ENCODE results near the gene TBL1X. TPM values are rescaled to one million over a fixed set of nuclear protein-coding genes. Genes with fewer than 3 reads are reported as not detected.

TBL1X gene
- total and polyA plus RNA-seq, 10 of the 15 experiments (the other 5 are each of a cell fraction or from before 2014, with no cell fraction given) = 4.4 to 26.3 (median 10.6) TPM

DNA sequence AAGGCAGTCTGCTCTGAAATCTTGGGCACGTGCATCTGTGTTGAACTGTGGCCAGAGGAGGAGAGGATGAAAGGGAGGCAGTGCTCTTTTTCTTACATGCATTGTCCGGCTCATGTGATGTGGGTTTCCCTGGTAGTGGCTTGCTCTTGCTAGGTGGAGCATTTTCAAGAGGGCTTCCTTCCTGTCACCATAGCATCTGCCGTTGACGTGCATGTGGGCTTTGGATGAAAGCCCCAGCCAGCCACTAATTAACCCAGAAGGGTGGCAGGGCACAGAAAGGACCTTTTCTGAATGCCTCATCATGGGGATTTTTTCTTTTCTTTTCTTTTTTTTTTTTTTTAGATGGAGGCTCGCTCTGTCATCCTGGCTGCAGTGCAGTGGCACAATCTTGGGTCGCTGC is 179.5 kb downstream of the TBL1X start (continued):
- peak; percentile 63 to 79 for TF ChIP-seq EP300 (IDR thresholded peaks at IDR 0.05; ENCODE audit: borderline replicate concordance in 1 of 2, control insufficient read depth in 1 of 2, low read depth in 2 of 2, low read length in 2 of 2)
- TF ChIP-seq BCL11A (IDR thresholded peaks at IDR 0.05; ENCODE audit: low read depth, low read length) = peak; percentile 94
- TF ChIP-seq CHD1 (IDR thresholded peaks at IDR 0.05; ENCODE audit: low read depth, low read length) = no peak
- no peak for TF ChIP-seq BACH1 (IDR thresholded peaks at IDR 0.05; ENCODE audit: borderline replicate concordance)

DNA sequence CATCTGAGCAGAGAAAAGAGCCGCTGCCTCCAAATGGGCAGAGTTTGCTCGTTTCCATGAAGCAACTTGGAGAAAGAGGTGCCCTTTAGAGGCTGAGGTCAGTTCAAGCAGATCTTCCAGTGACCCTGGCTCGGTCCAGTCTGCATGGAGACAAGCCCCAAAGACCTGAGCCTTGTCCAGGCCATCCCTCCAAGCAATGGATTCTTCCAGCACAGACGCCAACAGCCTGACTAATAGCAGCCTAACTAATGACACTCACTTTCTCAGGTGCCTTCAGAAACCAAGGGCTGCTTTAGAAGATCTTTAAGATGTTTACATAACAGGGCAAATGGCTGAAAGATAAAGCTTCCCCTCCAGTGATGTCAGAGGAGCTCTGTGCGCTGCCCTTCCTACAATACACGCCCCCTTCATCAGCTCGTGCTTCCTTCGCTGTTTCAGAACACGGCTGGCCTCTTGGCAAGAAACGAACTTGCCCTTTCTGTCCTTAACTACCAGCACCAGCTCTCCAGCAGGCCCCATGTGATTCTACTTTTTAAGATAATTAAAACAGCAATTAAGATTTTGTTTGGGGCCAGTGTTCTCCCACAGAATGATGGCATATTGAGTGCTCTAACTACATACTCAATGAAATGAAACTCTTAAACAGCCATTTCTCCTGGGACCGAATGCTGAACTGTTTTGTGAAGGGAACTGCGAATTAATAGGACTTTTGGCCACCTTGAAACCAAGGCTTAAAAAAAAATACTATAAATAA is 181.8 kb downstream of the TBL1X start:
- peak; percentile 73 for TF ChIP-seq MEF2B (IDR thresholded peaks at IDR 0.05; ENCODE audit: partially characterized antibody, poor library complexity, severe bottlenecking)
- 0 out of 2 replicates have a peak, but pooled peaks have one; percentile 12 for TF ChIP-seq ATF7 (IDR thresholded peaks at IDR 0.05; ENCODE audit: low read depth)
- TF ChIP-seq, protein P1, sequence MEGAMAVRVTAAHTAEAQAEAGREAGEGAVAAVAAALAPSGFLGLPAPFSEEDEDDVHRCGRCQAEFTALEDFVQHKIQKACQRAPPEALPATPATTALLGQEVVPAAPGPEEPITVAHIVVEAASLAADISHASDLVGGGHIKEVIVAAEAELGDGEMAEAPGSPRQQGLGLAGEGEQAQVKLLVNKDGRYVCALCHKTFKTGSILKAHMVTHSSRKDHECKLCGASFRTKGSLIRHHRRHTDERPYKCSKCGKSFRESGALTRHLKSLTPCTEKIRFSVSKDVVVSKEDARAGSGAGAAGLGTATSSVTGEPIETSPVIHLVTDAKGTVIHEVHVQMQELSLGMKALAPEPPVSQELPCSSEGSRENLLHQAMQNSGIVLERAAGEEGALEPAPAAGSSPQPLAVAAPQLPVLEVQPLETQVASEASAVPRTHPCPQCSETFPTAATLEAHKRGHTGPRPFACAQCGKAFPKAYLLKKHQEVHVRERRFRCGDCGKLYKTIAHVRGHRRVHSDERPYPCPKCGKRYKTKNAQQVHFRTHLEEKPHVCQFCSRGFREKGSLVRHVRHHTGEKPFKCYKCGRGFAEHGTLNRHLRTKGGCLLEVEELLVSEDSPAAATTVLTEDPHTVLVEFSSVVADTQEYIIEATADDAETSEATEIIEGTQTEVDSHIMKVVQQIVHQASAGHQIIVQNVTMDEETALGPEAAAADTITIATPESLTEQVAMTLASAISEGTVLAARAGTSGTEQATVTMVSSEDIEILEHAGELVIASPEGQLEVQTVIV (IDR thresholded peaks at IDR 0.05; ENCODE audit: borderline replicate concordance, partially characterized antibody) = no peak
- H3K9ac ChIP-seq (ENCODE audit: control insufficient read depth, insufficient read depth, low read length) = no peak overlapping the region
- ChIA-PET POLR2A (no interaction called here), SMC1A (ENCODE audit: uncharacterized antibody, unreplicated experiment) (interaction anchor here (1.6 kb wide), 1 partner anchor 825 kb away, joined by 3 read pairs; no protein-coding TSS in a partner anchor), CTCF (interaction anchor here (1.1 to 1.6 kb wide), 4 partner anchors 8 to 332 kb away, joined by 3 to 4 read pairs (median 4); no protein-coding TSS in a partner anchor), RAD21 (ENCODE audit: unreplicated experiment) (no interaction called here)
- no peak overlapping the region for H2AFZ ChIP-seq (ENCODE audit: control insufficient read depth, low read depth, low read length)
- no peaks in the 10 kb centered on the region for H3K27me3 ChIP-seq (replicated peaks in 1 of 2; ENCODE audit: control insufficient read depth in 2 of 2, insufficient read depth in 2 of 2, low read length in 1 of 2)
- no peak for DNase-seq (ENCODE audit: low read depth, low spot score)
- intact Hi-C loops (cut with micrococcal nuclease; ENCODE audit: unreplicated experiment) (loop anchor here (10.0 kb wide), 1 partner anchor 182 kb away; the partner anchor contains the start of gene TBL1X), in situ Hi-C loops (cut with MboI) (no loop called here)
- H3K79me2 ChIP-seq (ENCODE audit: control insufficient read depth, insufficient read depth, low read length) = no peaks in the 10 kb centered on the region
- no peak overlapping the region for H3K4me2 ChIP-seq (ENCODE audit: control insufficient read depth, insufficient read depth)
- FAIRE-seq = no peak
- no peak for ATAC-seq
- 48% methylated on average over 12 of the region's 12 CpGs for WGBS (ENCODE audit: insufficient coverage, insufficient replicate concordance, low lambda C conversion rate, missing lambda C conversion rate)
- H4K20me1 ChIP-seq (ENCODE audit: control insufficient read depth, insufficient read depth) = no peaks in the 10 kb centered on the region
- H3K9me3 ChIP-seq (replicated peaks; ENCODE audit: control insufficient read depth, insufficient read depth, low read length) = no peaks in the 10 kb centered on the region
- no peaks in the 10 kb centered on the region for H3K4me1 ChIP-seq (ENCODE audit: control insufficient read depth, insufficient read depth, low read length)
- H3K4me3 ChIP-seq = no peak overlapping the region
- no peak overlapping the region for H3K27ac ChIP-seq (ENCODE audit: control insufficient read depth, insufficient read depth)
- BruUV-seq (replicated peaks) = no TSS peak
- no peaks in the 10 kb centered on the region for H3K36me3 ChIP-seq (ENCODE audit: control insufficient read depth in 2 of 2, insufficient read depth in 2 of 2, low read length in 1 of 2)

All from GM12878 (cell line).